ENCODE data around the gene MYO6.
A peak's percentile ranks its signal among the peaks of the same experiment; 100 is the strongest.

Gene MYO6

DNA sequence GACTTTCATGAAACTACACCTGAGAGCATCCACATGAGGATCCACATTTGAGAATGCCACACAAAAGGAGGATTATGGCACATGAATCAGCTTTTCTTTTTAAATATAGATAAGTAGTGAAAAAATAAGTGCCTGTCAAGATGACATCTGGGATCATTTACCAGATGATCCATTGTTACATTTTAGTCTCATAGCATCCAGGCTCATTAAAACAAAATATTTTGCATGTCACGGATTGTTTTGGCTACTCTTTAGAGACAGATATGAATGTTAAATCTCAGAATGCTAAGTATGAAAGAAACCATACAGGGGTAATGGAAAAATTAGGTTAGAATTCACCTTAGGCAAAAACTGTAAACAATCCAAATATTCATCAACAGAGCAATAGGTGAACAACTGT is 66.7 kb downstream of the MYO6 start:
- no peak for TF ChIP-seq CTCF (IDR thresholded peaks at IDR 0.05; ENCODE audit: low read depth, low read length, missing control alignments)
- no peak overlapping the region for H3K4me3 ChIP-seq (ENCODE audit: low read depth, low read length)
- no peak for DNase-seq (ENCODE audit: low read depth)
- in situ Hi-C loops (cut with HindIII; ENCODE audit: low sequenced_read_pairs) = no loop called here

GRCh38 chr6:75818098-75818855 is 69.2 kb downstream of the MYO6 start:
- no peak for TF ChIP-seq CTCF (IDR thresholded peaks at IDR 0.05; ENCODE audit: low read depth, low read length, missing control alignments)
- in situ Hi-C loops (cut with HindIII; ENCODE audit: low sequenced_read_pairs) = no loop called here
- DNase-seq (ENCODE audit: low read depth) = peak; percentile 12
- H3K4me3 ChIP-seq (ENCODE audit: low read depth, low read length) = no peak overlapping the region

- no peak for DNase-seq (ENCODE audit: low read depth)
- TF ChIP-seq CTCF (IDR thresholded peaks at IDR 0.05; ENCODE audit: low read depth, low read length, missing control alignments) = no peak
- no peak overlapping the region for H3K4me3 ChIP-seq (ENCODE audit: low read depth, low read length)
- in situ Hi-C loops (cut with HindIII; ENCODE audit: low sequenced_read_pairs) = no loop called here
Observed at GRCh38 chr6:75819776-75820487, 70.9 kb downstream of the MYO6 start.

- TF ChIP-seq CTCF (IDR thresholded peaks at IDR 0.05; ENCODE audit: low read depth, low read length, missing control alignments) = no peak
- H3K4me3 ChIP-seq (ENCODE audit: low read depth, low read length) = no peak overlapping the region
- no peak for DNase-seq (ENCODE audit: low read depth)
- in situ Hi-C loops (cut with HindIII; ENCODE audit: low sequenced_read_pairs) = no loop called here
Observed at GRCh38 chr6:75824160-75824559, 75.1 kb downstream of the MYO6 start.

DNA sequence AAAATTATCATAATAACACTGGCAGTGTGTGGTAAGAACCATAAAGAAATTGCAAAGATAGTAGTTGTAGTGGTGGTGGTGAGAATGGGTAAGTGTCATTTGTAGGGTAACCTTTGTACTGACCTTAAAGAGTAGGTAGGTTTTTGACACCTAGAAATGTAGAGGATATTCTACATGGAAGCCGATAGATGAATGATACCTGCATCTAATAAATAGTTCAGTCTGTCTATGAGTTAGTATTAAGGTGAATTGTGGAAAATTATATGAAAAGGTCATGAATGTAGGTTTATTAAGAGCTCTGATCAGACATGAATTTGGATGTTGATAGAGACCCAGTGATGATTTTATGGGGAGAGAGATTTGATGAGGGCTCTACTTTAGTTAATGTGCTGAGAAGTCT is 78.1 kb downstream of the MYO6 start:
- DNase-seq (ENCODE audit: low read depth) = no peak
- no peak for TF ChIP-seq CTCF (IDR thresholded peaks at IDR 0.05; ENCODE audit: low read depth, low read length, missing control alignments)
- in situ Hi-C loops (cut with HindIII; ENCODE audit: low sequenced_read_pairs) = no loop called here
- no peak overlapping the region for H3K4me3 ChIP-seq (ENCODE audit: low read depth, low read length)

- DNase-seq (ENCODE audit: low read depth) = no peak
- no peak for TF ChIP-seq CTCF (IDR thresholded peaks at IDR 0.05; ENCODE audit: low read depth, low read length, missing control alignments)
- in situ Hi-C loops (cut with HindIII; ENCODE audit: low sequenced_read_pairs) = no loop called here
- H3K4me3 ChIP-seq (ENCODE audit: low read depth, low read length) = no peak overlapping the region
Observed at GRCh38 chr6:75830959-75831885, 82.2 kb downstream of the MYO6 start.

Data from astrocyte of the cerebellum (primary cell).